Lower lobe of right lung (tissue), 2 donors: ENCODE data around the gene DOHH. TPM values are rescaled to one million over a fixed set of nuclear protein-coding genes. Genes with fewer than 3 reads are reported as not detected.
"Not testable (repeated sequence)": the region's sequence is repeated elsewhere in the genome, so short reads cannot be mapped to it uniquely, and the experiment has no call there.

Experiments used
- ATAC-seq, 2 donors: fragments of 200-7000 bp; cut with Tn5 transposase; one replicate each; pipeline ENCODE4 v1.9.1; 2020 to 2022; ENCODE audit warnings: mild to moderate bottlenecking in 2 of 2, moderate library complexity in 2 of 2
- DNase-seq: peaks from one replicate; pipeline ENCODE4 v3.0.0-alpha.2; 2020
- H3K27ac ChIP-seq: fragments of 200-600 bp; one replicate; pipeline ENCODE4 v1.8.0; 2022
- H3K27me3 ChIP-seq: fragments of 200-600 bp; one replicate; pipeline ENCODE4 v1.8.0; 2022; ENCODE audit warnings: low read depth
- H3K36me3 ChIP-seq: fragments of 200-600 bp; one replicate; pipeline ENCODE4 v1.8.0; 2022; ENCODE audit warnings: mild to moderate bottlenecking
- H3K4me1 ChIP-seq: fragments of 200-600 bp; one replicate; pipeline ENCODE4 v1.8.0; 2022
- H3K4me3 ChIP-seq: fragments of 200-600 bp; one replicate; pipeline ENCODE4 v1.8.0; 2022; ENCODE audit warnings: mild to moderate bottlenecking
- H3K9me3 ChIP-seq: fragments of 200-600 bp; one replicate; pipeline ENCODE4 v1.8.0; 2022
- CTCF ChIP-seq: fragments of 200-600 bp; IDR thresholded peaks from one replicate; pipeline ENCODE4 v1.8.0; 2022; ENCODE audit warnings: antibody characterized with exemption, mild to moderate bottlenecking
- intact Hi-C: fragments of 100-400 bp; cut with DNase I; formaldehyde crosslinking; loops from one replicate; pipeline ENCODE4 v1.11.0; 2022
- total RNA-seq: library from RNA; stranded (reverse); fragmentation: NEBNext Ultra II Directional; extraction: Animal tissue kit (Norgen Biotek cat#: 25700); gene quantifications from one replicate; pipeline ENCODE4 v1.2.1, GENCODE V29; 2021
- donor health status: DM: no; HTN: yes; CAD: no; lungs with severe emphysema.

The DOHH gene
- total RNA-seq, 1 donor from 2014 or later, result 9.9 TPM

DNA sequence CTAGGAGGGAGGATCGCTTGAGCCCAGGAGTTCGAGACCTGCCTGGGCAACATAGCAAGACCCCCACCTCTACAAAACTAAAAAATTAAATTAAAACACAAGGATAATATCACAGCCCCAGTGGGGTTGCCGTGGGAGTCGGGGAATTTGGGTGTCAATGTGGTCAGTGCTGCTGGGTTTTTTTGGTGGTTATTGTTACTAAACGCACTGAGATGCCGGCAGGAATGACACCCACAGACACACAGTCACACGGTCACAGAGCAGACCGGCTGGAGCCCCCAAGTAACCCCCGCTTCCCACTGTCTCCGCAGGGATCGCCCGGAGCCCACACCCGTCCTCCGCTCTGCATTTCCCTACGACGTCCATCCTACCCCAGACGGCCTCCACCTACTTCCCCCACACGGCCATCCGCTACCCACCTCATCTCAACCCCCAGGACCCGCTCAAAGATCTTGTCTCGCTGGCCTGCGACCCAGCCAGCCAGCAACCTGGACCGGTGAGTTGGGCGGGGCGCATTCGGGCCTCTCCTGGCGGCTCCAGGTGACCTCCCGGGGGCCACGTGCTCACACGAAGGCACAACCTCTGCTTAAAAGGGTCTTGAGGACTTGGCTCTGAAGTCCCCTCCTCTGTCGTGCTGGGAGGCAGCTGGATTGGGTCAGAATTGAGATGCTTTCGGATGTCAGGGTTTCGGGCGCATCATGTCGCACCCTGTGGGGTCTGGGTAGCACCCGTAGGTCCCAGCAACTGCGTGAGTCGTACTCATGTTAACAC, 48.1 kb downstream of the DOHH start:
- H3K27ac ChIP-seq, result no peak overlapping the region
- no peak overlapping the region for H3K4me3 ChIP-seq
- H3K36me3 ChIP-seq, result peaks cover 98% of the 10 kb centered on the region
- TF ChIP-seq CTCF, result no peak
- intact Hi-C loops, result no loop called here
- no peaks in the 10 kb centered on the region for H3K9me3 ChIP-seq
- peaks cover 19% of the 10 kb centered on the region for H3K4me1 ChIP-seq
- no peaks in the 10 kb centered on the region for H3K27me3 ChIP-seq
- DNase-seq, result no peak
- no peak for ATAC-seq

- peaks cover 15% of the 10 kb centered on the region for H3K4me1 ChIP-seq
- no peaks in the 10 kb centered on the region for H3K9me3 ChIP-seq
- no peak for TF ChIP-seq CTCF
- no peak overlapping the region for H3K4me3 ChIP-seq
- ATAC-seq (no peak), DNase-seq (no peak)
- H3K27me3 ChIP-seq, result no peaks in the 10 kb centered on the region
- intact Hi-C loops, result no loop called here
- H3K27ac ChIP-seq, result peak overlapping the region; percentile 58
- peaks cover 97% of the 10 kb centered on the region for H3K36me3 ChIP-seq
These were observed 49.0 kb downstream of the DOHH start for GRCh38 chr19:3451451-3451866.

GRCh38 chr19:3450796-3451411, 49.6 kb downstream of the DOHH start:
- DNase-seq, result peak; percentile 70
- Histone ChIP-seq H3K4me3 (no peak overlapping the region), H3K4me1 (peaks cover 15% of the 10 kb centered on the region), H3K9me3 (no peaks in the 10 kb centered on the region), H3K27me3 (no peaks in the 10 kb centered on the region), H3K27ac (peak overlapping the region; percentile 58), H3K36me3 (peaks cover 97% of the 10 kb centered on the region)
- intact Hi-C loops, result no loop called here
- ATAC-seq, result peak; percentile 70 to 82
- no peak for TF ChIP-seq CTCF

DNA sequence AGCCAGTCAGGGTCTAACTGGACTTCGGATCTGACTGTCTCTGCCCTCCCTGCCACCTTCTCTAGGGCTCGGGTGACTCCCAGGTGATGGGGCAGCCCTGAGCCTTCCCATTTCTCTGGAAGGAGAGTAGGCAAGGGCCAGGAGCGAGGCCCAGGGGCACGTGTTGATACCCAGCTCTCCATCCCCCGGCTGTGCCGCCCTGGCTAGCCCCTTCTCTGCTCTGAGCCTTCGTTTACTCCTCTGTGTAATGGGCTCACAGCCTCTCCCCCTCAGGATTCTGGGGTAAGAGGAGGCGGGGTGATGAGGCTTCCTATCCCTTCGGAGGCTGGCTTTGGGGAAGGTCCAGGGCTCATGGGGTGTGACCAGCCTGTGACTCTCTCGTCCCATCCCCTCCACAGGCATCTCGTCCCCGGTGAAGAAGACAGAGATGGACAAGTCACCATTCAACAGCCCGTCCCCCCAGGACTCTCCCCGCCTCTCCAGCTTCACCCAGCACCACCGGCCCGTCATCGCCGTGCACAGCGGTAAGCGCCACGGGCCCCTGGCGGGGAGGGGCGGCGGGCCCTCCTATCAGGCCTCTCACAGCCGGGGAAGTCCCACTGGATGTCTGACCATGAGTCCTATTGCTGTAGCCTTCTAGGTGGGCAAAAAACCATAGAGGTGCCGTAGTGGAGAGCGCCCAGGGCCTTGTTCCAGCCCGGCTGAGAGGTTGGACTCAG, 51.7 kb downstream of the DOHH start:
- peaks cover 95% of the 10 kb centered on the region for H3K36me3 ChIP-seq
- H3K27me3 ChIP-seq, result no peaks in the 10 kb centered on the region
- intact Hi-C loops, result no loop called here
- DNase-seq (no peak), ATAC-seq (no peak)
- no peak for TF ChIP-seq CTCF
- H3K4me3 ChIP-seq, result no peak overlapping the region
- H3K9me3 ChIP-seq, result no peaks in the 10 kb centered on the region
- no peak overlapping the region for H3K27ac ChIP-seq
- H3K4me1 ChIP-seq, result peaks cover 36% of the 10 kb centered on the region

DNA sequence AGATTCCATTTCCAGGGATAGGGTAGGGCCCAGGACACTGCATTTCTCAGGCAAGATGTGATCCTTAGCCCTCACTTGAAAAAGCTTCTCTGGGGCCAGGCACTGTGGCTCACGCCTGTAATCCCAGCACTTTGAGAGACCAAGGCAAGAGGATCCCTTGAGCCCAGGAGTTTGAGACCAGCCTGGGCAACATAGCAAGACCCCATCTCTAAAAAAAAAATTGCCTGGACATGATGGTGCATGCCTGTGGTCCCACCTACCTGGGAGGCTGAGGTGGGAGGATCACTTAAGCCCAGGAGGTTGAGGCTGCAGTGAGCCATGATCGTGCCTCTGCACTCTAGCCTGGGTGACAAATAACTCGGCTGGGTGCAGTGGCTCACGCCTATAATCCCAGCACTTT, 53.8 kb downstream of the DOHH start:
- peaks cover 93% of the 10 kb centered on the region for H3K36me3 ChIP-seq
- ATAC-seq, intact Hi-C loops, H3K27me3 ChIP-seq, DNase-seq, H3K9me3 ChIP-seq, H3K4me3 ChIP-seq: not testable (repeated sequence)
- peaks cover 41% of the 10 kb centered on the region for H3K4me1 ChIP-seq
- peak overlapping the region; percentile 22 for H3K27ac ChIP-seq
